NCI-H2227 treated with DMSO at 0.1 percent for 48 hours (cell line): Measurements from ENCODE around the gene EFR3B.
"Not testable (repeated sequence)": the region's sequence is repeated elsewhere in the genome, so short reads cannot be mapped to it uniquely, and the experiment has no call there.

ENCODE experiments used
- DNase-seq: peaks from one replicate; lab custom pipeline; 2025; lab: John Stamatoyannopoulos, UW

The EFR3B gene

DNA sequence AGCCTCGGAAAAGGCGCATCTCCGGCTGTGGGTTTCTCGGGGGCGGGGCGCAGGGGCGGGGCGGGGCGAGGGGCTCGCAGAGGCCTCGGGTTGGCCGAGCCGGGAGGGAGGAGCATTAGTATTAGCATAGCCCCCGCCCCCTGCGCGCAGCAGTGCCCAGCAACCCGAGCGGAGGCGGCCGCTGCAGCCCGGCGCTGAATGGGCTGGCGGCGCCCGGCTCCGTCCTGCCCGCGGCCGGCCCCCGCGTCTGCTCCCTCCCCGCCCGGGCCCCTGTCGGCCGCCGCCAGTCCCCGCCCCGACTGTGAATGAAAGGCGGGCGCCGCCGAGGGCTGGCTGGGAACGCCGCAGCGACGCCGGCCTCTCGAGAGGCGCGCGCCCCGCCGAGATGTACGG lies at the start of gene EFR3B:
Gene EFR3B, plus strand, starts transcription at position 149 of the 393 bp plus-strand sequence. Its CDS starts 237 bp downstream, at position 386.
- peak; percentile 97 for DNase-seq

GRCh38 chr2:24993406-24994145 lies 48.3 kb upstream of the EFR3B start:
- DNase-seq, result no peak

GRCh38 chr2:24994146-24994724 lies 47.6 kb upstream of the EFR3B start:
- DNase-seq, result no peak

DNA sequence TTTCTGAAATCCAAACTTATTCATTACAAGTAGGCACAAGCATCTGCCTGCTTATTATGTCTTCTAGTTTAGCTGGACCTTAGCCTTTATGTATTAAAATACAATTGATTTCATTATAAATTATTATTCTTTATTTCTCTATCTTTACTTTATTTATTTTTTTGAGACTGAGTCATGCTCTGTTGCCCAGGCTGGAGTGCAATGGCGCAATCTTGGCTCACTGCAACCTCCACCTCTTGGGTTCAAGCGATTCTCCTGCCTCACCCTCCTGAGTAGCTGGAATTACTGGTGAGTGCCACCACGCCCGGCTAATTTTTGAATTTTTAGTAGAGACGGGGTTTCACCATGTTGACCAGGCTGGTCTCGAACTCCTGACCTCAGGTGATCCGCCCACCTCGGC lies 42.8 kb upstream of the EFR3B start:
- not testable (repeated sequence) for DNase-seq

GRCh38 chr2:25000036-25000435 lies 41.8 kb upstream of the EFR3B start:
- no peak for DNase-seq

DNA sequence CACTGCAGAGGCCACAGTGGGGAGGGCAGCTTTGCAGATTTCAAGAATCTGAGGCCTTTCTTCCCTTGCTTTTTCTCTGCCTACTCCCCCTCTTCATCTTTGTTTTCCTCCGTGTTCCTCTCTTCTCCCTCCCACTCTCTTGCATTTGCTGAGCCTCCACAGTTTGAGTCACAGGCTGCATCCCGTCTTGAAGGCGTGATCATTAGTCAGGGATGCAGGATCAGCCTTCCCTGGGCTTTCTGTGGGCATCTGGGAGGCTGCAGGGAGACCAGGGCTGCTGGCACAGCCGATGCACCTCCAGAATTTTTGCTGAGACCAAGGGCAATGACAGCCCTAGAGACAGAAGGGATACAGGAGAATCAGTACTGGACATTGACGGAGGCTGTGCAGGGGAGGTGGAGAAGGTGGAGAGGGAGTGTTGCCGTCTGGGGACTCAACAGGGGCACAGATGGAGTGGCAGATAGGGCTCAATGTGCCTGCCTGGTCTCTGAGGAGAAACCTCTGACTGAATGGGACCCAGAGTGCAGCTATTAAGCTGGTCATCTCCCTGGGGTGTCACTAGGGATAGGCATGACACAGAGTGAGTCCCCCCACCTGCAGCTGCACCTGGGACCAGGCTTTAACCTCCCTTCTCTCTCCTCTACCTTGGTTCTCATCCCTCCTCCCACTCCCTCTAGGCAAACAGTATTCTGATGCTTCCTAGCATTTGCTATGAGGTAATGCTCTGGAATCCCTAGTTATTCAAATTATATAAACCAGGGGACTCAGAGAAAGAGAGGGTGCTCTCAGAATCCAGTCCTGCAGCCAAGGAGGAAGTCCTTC lies 41.2 kb upstream of the EFR3B start:
- DNase-seq, result no peak

- DNase-seq, result no peak
These were observed 40.6 kb upstream of the EFR3B start for GRCh38 chr2:25001325-25001637.

DNA sequence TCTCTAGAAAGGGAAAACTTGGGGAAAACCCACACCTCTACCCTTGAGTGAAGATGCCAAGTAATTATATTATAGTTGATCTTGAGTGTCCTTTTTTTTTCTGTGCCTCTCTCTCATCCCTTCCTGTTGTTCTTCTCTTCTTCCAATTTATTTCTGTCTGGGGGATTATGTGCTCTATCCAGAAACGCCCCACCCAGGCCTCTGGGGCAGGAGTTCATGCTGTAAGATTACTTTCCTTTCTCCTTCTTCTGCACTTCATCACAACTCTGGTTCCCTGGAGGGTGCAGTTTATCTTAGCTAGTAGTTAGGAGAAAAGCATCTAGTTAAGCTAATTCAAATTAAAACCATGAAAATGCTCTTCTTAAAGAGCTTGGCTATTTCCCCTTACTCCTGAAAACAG lies 39.8 kb upstream of the EFR3B start:
- DNase-seq, result no peak

GRCh38 chr2:25009954-25010353 lies 31.9 kb upstream of the EFR3B start:
- peak; percentile 57 for DNase-seq

- DNase-seq, result not testable (repeated sequence)
These were observed 30.5 kb upstream of the EFR3B start for GRCh38 chr2:25011342-25011741.

- DNase-seq, result no peak
These were observed 27.2 kb upstream of the EFR3B start for GRCh38 chr2:25014631-25015030.

DNA sequence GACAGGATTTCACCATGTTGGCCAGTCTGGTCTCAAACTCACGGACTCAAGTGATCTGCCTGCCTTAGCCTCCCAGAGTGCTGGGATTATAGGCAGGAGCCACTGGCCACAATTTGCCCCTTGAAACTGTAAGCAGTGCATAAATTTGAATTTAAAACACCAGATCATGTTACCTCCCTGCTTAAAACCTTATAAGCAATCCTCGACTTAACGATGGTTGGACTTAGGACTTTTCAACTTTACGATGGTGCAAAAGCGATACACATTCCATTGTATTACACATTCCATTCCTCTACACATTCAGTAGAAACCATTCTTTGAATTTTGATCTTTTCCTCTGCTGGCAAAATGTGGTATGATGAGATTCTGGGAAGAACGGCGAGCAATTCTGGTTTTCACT lies 23.2 kb upstream of the EFR3B start:
- no peak for DNase-seq

GRCh38 chr2:25021791-25022362 lies 20.0 kb upstream of the EFR3B start:
- DNase-seq, result no peak

DNA sequence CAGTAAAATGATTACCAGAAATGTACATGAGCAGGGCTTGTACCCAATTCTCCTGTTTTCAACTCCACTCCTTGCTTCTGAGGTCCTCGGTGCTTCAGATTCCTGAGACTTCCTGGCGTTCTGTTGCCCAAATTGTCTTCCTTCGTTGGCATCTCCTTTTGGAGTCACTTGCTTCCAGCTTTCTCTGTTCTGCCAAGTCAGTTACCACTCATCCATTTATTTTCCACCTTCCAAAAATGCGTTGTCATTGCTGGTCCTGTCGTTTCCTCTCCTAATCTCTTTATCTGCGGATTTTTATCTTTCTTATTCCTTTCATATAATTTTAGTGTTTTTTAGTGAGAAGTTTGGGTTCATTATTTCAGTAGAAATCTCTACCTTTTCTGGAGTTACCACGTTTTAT lies 18.5 kb upstream of the EFR3B start:
- DNase-seq, result no peak

DNA sequence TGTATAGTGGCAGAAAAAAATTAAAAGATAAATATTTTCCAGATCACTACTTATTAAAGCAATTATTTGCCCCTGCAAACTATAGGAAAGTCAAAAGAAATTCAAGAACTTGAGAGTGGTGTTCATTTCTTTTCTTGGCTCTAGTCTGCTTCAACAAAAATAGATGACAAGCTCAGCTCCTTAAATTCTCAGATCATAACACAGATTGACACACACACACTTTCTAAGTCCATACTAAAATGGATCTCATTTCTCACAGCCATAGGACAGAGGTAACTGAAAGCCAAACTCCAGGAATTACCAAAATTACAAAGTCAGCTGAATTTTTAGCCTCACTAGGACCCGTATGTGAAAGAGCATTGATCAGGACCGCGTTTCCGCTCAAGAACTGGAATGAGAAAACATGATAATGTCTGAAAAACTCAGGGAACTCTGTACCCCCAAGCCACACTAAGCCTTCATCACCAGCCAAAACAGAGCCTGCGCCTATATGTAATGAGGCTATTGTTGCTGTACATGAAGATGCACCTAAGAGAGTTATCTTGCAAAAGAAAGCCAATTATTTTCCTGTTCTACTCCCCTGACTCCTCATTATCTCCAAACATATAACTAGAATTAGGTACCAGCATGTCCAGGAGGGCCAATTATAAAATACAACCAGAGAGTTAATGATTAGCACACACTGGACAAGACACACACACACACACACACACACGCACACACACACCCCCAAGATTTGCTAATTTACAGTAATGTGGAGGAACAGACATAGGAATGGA lies 16.5 kb upstream of the EFR3B start:
- no peak for DNase-seq

DNA sequence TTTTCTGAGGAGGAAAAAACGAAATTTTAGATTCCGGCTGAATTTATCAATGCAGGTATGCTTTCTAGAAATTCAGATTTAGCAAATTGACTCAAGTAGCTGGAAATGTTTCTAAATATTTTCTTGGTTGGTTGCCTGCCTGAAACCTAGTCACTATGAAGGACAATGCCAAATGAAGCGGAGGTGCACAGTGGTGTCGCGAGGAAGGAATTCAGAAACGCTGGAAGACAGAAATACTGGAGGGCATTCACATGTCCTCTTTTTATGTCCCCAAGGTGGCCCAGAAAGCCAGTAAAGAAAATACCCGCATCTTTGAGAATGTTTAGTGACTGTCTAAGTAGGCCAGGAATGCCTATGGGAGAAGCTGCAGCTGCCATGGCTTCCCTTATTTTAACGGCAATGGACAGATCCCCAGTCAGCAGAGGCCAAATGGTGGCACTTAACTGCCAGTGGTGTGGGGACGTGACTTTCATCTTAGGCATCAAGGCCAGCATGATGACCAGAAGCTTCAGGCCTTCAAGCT lies 15.8 kb upstream of the EFR3B start:
- no peak for DNase-seq

DNA sequence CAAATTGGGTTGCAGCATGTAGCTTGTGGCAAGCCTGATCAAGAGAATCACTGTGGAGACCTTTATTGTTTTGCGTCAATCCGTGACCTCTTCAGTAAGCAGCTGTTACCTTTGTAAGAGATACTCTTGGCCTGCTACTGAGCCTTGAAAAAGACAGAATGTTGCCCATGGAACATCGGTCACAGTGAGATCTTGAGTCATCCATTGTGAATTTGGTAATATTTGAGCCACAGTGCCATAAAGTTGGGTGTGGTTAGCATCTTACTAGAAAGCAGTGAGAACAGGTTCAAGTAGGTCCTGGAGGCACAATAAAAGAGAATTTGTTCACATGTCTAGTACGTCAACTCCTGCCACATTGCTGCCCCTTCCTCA lies 12.7 kb upstream of the EFR3B start:
- no peak for DNase-seq

GRCh38 chr2:25030702-25031101 lies 11.2 kb upstream of the EFR3B start:
- DNase-seq, result no peak

GRCh38 chr2:25032094-25032493 lies 9.8 kb upstream of the EFR3B start:
- no peak for DNase-seq

DNA sequence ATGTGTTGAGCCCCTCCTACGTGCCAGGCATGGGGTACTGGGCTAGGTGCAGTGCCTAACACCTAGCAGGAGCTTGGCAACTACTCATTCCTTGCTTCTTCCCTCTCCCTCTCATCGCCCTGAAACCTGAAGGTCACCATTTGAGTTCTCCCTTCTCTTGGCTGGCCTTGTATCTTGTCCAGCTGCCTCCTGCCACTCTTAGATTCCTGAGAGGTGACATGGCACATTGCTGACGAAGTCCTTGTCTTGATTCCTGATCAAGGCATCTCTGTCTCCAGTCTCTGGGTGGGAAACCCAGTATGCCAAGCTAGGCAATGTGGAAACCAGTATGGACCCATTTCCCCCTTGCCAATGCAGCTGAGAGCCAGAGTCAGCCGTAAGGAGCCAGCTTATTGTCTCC lies 9.0 kb upstream of the EFR3B start:
- DNase-seq, result no peak

DNA sequence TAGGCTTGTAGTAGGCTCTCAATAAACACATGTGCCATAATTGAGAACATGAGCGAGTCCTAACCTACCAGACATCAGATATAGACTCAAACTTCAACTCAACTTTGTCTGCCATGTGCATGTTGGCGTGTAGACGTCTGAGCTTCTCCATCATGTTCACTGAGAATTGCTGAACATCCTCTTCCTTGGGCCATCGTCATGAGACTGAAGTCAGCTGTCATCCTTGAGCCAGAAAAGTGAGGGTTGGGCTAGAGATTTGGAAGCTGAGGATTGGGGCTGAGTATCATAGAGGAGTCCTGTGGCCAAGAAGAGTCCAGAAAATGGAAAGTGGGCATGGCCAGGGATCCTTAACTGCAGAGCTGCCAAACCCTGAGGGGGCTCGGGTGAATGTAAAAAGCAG lies 7.8 kb upstream of the EFR3B start:
- no peak for DNase-seq
